NCI-H2081 treated with DMSO at 0.1 percent for 48 hours (cell line): Measurements from ENCODE around the gene GNB1L.

Source experiments
- DNase-seq: peaks from one replicate; lab custom pipeline; 2025; lab: John Stamatoyannopoulos, UW

Gene GNB1L

GRCh38 chr22:19733755-19734154 lies 120.9 kb downstream of the GNB1L start:
- DNase-seq, result no peak
